Measurements from ENCODE around the gene LDB2. TPM values are rescaled to one million over a fixed set of nuclear protein-coding genes. Genes with fewer than 3 reads are reported as not detected.

LDB2 gene
- total RNA-seq, 2 donors from 2014 or later, result 31.0 to 34.1 TPM

DNA sequence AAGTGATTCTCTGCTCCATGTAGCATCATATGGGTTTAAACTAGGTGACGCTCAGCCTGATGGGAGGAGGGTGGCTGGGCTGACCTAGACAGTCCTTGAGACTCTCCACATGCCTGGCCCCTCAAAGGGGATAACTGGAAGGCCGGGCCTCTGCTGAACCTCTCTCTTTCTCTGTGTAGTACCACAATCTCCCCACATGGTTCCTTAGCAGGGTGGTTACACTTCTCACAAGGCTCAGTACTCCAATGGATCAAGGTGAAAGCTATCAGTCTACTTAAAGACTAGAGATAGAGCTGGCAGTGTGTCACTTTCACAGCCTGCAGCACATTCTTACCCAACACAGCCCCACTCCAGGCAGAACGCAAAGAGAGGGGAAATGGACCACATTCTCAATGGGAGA, 80.4 kb downstream of the LDB2 start:
- Histone ChIP-seq H3K4me1 (ENCODE audit: control insufficient read depth in 1 of 2, low read depth in 2 of 2) (no peaks in the 10 kb centered on the region), H3K27me3 (replicated peaks; ENCODE audit: insufficient read depth) (no peaks in the 10 kb centered on the region), H3K27ac (no peak overlapping the region), H3K36me3 (no peaks in the 10 kb centered on the region), H3K4me3 (no peak overlapping the region), H3K9me3 (no peaks in the 10 kb centered on the region)
- no peak for DNase-seq (ENCODE audit: low spot score)
- TF ChIP-seq, protein P1, sequence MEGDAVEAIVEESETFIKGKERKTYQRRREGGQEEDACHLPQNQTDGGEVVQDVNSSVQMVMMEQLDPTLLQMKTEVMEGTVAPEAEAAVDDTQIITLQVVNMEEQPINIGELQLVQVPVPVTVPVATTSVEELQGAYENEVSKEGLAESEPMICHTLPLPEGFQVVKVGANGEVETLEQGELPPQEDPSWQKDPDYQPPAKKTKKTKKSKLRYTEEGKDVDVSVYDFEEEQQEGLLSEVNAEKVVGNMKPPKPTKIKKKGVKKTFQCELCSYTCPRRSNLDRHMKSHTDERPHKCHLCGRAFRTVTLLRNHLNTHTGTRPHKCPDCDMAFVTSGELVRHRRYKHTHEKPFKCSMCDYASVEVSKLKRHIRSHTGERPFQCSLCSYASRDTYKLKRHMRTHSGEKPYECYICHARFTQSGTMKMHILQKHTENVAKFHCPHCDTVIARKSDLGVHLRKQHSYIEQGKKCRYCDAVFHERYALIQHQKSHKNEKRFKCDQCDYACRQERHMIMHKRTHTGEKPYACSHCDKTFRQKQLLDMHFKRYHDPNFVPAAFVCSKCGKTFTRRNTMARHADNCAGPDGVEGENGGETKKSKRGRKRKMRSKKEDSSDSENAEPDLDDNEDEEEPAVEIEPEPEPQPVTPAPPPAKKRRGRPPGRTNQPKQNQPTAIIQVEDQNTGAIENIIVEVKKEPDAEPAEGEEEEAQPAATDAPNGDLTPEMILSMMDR (IDR thresholded peaks at IDR 0.05), result no peak
- no peak for ATAC-seq (ENCODE audit: insufficient number of reproducible peaks, low FRiP score, low read depth)

DNA sequence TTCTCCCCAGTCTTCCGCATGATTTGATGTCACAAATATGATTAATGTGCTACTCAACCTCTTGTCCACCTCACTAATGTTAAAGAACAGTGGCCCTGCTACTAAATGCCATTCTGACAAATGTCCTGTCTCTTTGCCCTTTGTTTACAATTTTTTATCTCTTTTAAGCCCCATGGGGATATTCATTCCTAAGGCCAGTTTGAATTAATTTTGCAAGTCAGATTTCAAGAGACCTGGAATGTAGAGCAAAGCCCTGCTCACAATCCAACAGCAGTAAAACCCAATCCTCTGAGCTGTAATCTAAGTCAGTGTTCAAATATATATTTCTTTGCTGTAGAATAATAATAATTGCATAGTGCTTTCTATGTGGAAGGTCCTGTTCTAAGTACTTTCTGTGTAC, 81.2 kb downstream of the LDB2 start:
- DNase-seq (ENCODE audit: low spot score) (no peak), ATAC-seq (ENCODE audit: insufficient number of reproducible peaks, low FRiP score, low read depth) (no peak)
- no peaks in the 10 kb centered on the region for H3K36me3 ChIP-seq
- TF ChIP-seq, protein P1 (IDR thresholded peaks at IDR 0.05), result no peak
- no peak overlapping the region for H3K27ac ChIP-seq
- H3K27me3 ChIP-seq (replicated peaks; ENCODE audit: insufficient read depth), result no peaks in the 10 kb centered on the region
- H3K4me1 ChIP-seq (ENCODE audit: control insufficient read depth in 1 of 2, low read depth in 2 of 2), result no peaks in the 10 kb centered on the region
- no peak overlapping the region for H3K4me3 ChIP-seq
- H3K9me3 ChIP-seq, result no peaks in the 10 kb centered on the region

DNA sequence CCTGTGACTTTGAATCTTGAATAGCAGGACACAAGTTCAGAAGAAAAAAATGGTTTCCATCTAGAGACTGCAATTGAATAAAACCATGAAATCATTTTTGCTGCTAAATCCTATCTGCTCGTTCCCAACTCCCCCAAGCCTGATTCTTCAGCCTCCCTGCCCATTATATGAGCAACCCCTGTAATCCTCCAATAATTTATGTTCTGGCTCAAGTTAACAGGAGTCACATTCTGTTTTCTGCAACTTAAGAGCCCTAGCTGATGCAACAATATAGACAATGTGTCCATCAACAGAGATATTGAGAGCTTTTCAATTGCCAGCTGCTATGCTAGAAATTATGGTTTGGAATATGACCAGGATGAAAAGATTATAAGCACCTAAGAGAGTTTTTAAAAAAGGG, 84.1 kb downstream of the LDB2 start:
- H3K27me3 ChIP-seq (replicated peaks; ENCODE audit: insufficient read depth), result no peaks in the 10 kb centered on the region
- no peak for DNase-seq (ENCODE audit: low spot score)
- H3K9me3 ChIP-seq, result no peaks in the 10 kb centered on the region
- H3K4me3 ChIP-seq, result no peak overlapping the region
- no peaks in the 10 kb centered on the region for H3K36me3 ChIP-seq
- H3K27ac ChIP-seq, result no peak overlapping the region
- TF ChIP-seq, protein P1 (IDR thresholded peaks at IDR 0.05), result no peak
- no peaks in the 10 kb centered on the region for H3K4me1 ChIP-seq (ENCODE audit: control insufficient read depth in 1 of 2, low read depth in 2 of 2)
- no peak for ATAC-seq (ENCODE audit: insufficient number of reproducible peaks, low FRiP score, low read depth)

DNA sequence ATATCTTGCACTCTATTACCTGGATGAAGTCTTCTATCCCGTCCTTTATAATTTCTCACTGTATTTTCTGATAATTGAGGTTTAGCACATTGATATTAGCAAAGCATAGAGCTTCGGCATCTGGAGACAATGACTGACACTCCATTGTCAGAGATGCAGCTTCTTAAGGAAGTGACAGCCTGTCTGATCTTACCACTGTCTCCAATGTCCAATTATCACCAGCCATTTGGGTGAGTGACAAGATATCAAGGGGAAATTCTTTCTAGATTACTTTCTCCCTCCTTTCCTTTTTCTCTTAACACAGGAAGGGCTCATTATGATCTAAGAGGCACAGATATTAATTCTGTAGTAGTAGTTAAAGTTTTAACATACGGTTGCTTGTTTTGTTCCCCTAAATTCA, 86.4 kb downstream of the LDB2 start:
- no peak overlapping the region for H3K27ac ChIP-seq
- ATAC-seq (ENCODE audit: insufficient number of reproducible peaks, low FRiP score, low read depth) (no peak), DNase-seq (ENCODE audit: low spot score) (no peak)

DNA sequence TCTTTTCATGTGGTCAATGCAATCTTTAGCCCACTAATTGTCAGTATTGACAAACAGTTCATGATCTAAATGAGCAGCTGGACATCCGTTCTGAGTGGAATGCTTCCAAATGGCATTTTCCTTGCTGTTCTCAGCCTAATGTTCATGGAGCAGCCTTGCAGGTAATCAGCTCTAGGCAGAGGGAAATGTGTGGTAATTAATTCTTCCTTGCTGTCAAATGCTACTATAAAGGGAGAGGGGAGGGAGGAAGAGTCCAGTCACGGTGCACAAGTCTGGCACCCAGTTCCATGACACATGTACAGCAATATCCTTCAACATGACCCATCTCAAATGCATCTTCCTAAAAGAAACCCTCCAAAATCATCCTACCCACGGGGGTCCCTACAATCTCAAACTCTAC, 88.5 kb downstream of the LDB2 start:
- Histone ChIP-seq H3K36me3 (no peaks in the 10 kb centered on the region), H3K4me1 (ENCODE audit: control insufficient read depth in 1 of 2, low read depth in 2 of 2) (no peaks in the 10 kb centered on the region), H3K9me3 (no peaks in the 10 kb centered on the region), H3K27me3 (replicated peaks; ENCODE audit: insufficient read depth) (no peaks in the 10 kb centered on the region), H3K27ac (no peak overlapping the region), H3K4me3 (no peak overlapping the region)
- TF ChIP-seq, protein P1 (IDR thresholded peaks at IDR 0.05), result no peak
- DNase-seq (ENCODE audit: low spot score), result no peak
- ATAC-seq (ENCODE audit: insufficient number of reproducible peaks, low FRiP score, low read depth), result no peak

More for the DNA sequence above, 86.4 kb downstream of the LDB2 start:
- TF ChIP-seq, protein P1 (IDR thresholded peaks at IDR 0.05), result no peak
- Histone ChIP-seq H3K27me3 (replicated peaks; ENCODE audit: insufficient read depth) (no peaks in the 10 kb centered on the region), H3K36me3 (no peaks in the 10 kb centered on the region), H3K4me1 (ENCODE audit: control insufficient read depth in 1 of 2, low read depth in 2 of 2) (no peaks in the 10 kb centered on the region), H3K9me3 (no peaks in the 10 kb centered on the region), H3K4me3 (no peak overlapping the region)
